HepG2 (cell line): ENCODE data around the gene UBB. TPM values are rescaled to one million over a fixed set of nuclear protein-coding genes. Genes with fewer than 3 reads are reported as not detected.

Source experiments
- DNMT3B ChIP-seq: conservative IDR thresholded peaks from 2 replicates; pipeline ENCODE4 v1.6.1; 2016; ENCODE audit warnings: missing biosample characterization, control low read depth
- FOXO1 ChIP-seq: sonication (generic); formaldehyde crosslinking; IDR thresholded peaks from 2 replicates; pipeline ENCODE4 v1.4.0; 2020; ENCODE audit warnings: missing genetic modification reagents
- HNF4A ChIP-seq: sonication (generic); formaldehyde crosslinking; IDR thresholded peaks from 2 replicates; pipeline ENCODE4 v1.4.0; 2020; ENCODE audit warnings: missing genetic modification reagents
- KAT2B ChIP-seq: fragments of 150-350 bp; IDR thresholded peaks from 2 replicates; pipeline ENCODE4 v1.6.1; 2014; ENCODE audit warnings: low read depth, low read length, borderline replicate concordance
- KLF9 ChIP-seq: IDR thresholded peaks from 2 replicates; pipeline ENCODE4 v1.6.1; 2016; ENCODE audit warnings: low read depth
- NFATC3 ChIP-seq: sonication (generic); formaldehyde crosslinking; IDR thresholded peaks from 2 replicates; pipeline ENCODE4 v1.5.1; 2020; ENCODE audit warnings: mild to moderate bottlenecking, missing genetic modification reagents
- NRL ChIP-seq: sonication (generic); formaldehyde crosslinking; IDR thresholded peaks from 2 replicates; pipeline ENCODE4 v1.5.0; 2020; ENCODE audit warnings: missing genetic modification reagents, mild to moderate bottlenecking, moderate library complexity, borderline replicate concordance
- RAD21 ChIP-seq: fragments of 450-650 bp; formaldehyde crosslinking; IDR thresholded peaks from 2 replicates; pipeline ENCODE4 v1.5.0; 2020; ENCODE audit warnings: mild to moderate bottlenecking
- RERE ChIP-seq: IDR thresholded peaks from 2 replicates; pipeline ENCODE4 v1.6.1; 2016; ENCODE audit warnings: low read depth, missing genetic modification reagents, missing compliant biosample characterization
- SKIL ChIP-seq: sonication (generic); formaldehyde crosslinking; IDR thresholded peaks from 2 replicates; pipeline ENCODE4 v1.8.0; 2022; ENCODE audit warnings: missing genetic modification reagents, mild to moderate bottlenecking, moderate library complexity, borderline replicate concordance
- SMAD9 ChIP-seq: sonication (generic); formaldehyde crosslinking; IDR thresholded peaks from 2 replicates; pipeline ENCODE4 v1.5.1; 2020; ENCODE audit warnings: mild to moderate bottlenecking, missing genetic modification reagents
- U2AF2 ChIP-seq: fragments of 200-400 bp; formaldehyde crosslinking; IDR thresholded peaks from 2 replicates; pipeline ENCODE4 v1.6.1; 2017; ENCODE audit warnings: low read depth, mild to moderate bottlenecking, low read length
- ZHX1 ChIP-seq: sonication (generic); formaldehyde crosslinking; IDR thresholded peaks from 2 replicates; pipeline ENCODE4 v1.8.1; 2022; ENCODE audit warnings: low read depth, mild to moderate bottlenecking, missing genetic modification reagents
- ZNF704 ChIP-seq: sonication (generic); formaldehyde crosslinking; IDR thresholded peaks from 2 replicates; pipeline ENCODE4 v1.8.1; 2023; ENCODE audit warnings: mild to moderate bottlenecking, inconsistent platforms, moderate library complexity, missing genetic modification reagents, borderline replicate concordance
- ZNF709 ChIP-seq: sonication (generic); formaldehyde crosslinking; IDR thresholded peaks from 2 replicates; pipeline ENCODE4 v1.5.0; 2020; ENCODE audit warnings: mild to moderate bottlenecking, missing genetic modification reagents
- ZNF740 ChIP-seq: sonication (generic); formaldehyde crosslinking; IDR thresholded peaks from 2 replicates; pipeline ENCODE4 v1.4.0; 2020; ENCODE audit warnings: missing genetic modification reagents
- ZNF75D ChIP-seq: sonication (generic); formaldehyde crosslinking; IDR thresholded peaks from 2 replicates; pipeline ENCODE4 v1.8.1; 2023; ENCODE audit warnings: missing genetic modification reagents, mild to moderate bottlenecking, borderline replicate concordance
- polyA plus RNA-seq, 8 experiments: library from polyadenylated mRNA; depleted of rRNA in 3 of 8; stranded (reverse) in 7 of 8; unstranded in 1 of 8; fragments of >200 nt; fragmentation: Illumina TruSeq in 4 of 8; extraction: Trizol in 4 of 8; gene quantifications; 2 replicates each; pipeline versions ENCODE4 v1.2.1 to v1.2.3, GENCODE V29; 2011 to 2016; ENCODE audit warnings: low read depth in 4 of 8, missing spikeins in 1 of 8, mixed read lengths in 1 of 8; ENCODE audit not compliant: insufficient read depth in 1 of 8
- total RNA-seq, 5 experiments: library from RNA; depleted of rRNA; stranded (reverse); fragments of >200 nt; fragmentation: Illumina TruSeq; extraction: Trizol; gene quantifications; 2 replicates each; pipeline ENCODE4 v1.2.3, GENCODE V29; 2016; ENCODE audit warnings: low read depth in 1 of 5

The UBB gene
- total and polyA plus RNA-seq, 2 of the 13 experiments (the other 11 are each of a cell fraction or from before 2014, with no cell fraction given), result 1,130 to 2,066 TPM

- no peak for TF ChIP-seq SKIL (CRISPR knock-in tag)
- peak; percentile 63; the same call in 1 of the 2 replicates for TF ChIP-seq ZNF709 (CRISPR knock-in tag)
- peak; percentile 38; the same call in 1 of the 2 replicates for TF ChIP-seq FOXO1 (CRISPR knock-in tag)
- TF ChIP-seq ZNF704 (CRISPR knock-in tag), result 0 out of 2 replicates have a peak, but pooled peaks have one; percentile 81
- TF ChIP-seq HNF4A (CRISPR knock-in tag), result peak; percentile 9; the same call in 1 of the 2 replicates
- no peak for TF ChIP-seq KAT2B
- no peak; the same call in 1 of the 2 replicates for TF ChIP-seq ZNF740 (CRISPR knock-in tag)
- TF ChIP-seq ZNF75D, result no peak
- no peak for TF ChIP-seq U2AF2
- TF ChIP-seq DNMT3B (CRISPR knock-in tag), result no peak
- no peak for TF ChIP-seq SMAD9 (CRISPR knock-in tag)
- peak; percentile 28; the same call in 1 of the 2 replicates for TF ChIP-seq NRL (CRISPR knock-in tag)
- TF ChIP-seq NFATC3 (CRISPR knock-in tag), result no peak
- TF ChIP-seq RAD21, result peak; percentile 57; the same call in 1 of the 2 replicates
- no peak for TF ChIP-seq ZHX1
- no peak for TF ChIP-seq RERE (CRISPR knock-in tag)
- 0 out of 2 replicates have a peak, but pooled peaks have one; percentile 44 for TF ChIP-seq KLF9 (CRISPR knock-in tag)
Observed at GRCh38 chr17:16428098-16428882, 47.4 kb downstream of the UBB start (continued).
